ENCODE results near the gene DNASE1L3.

The DNASE1L3 gene

DNA sequence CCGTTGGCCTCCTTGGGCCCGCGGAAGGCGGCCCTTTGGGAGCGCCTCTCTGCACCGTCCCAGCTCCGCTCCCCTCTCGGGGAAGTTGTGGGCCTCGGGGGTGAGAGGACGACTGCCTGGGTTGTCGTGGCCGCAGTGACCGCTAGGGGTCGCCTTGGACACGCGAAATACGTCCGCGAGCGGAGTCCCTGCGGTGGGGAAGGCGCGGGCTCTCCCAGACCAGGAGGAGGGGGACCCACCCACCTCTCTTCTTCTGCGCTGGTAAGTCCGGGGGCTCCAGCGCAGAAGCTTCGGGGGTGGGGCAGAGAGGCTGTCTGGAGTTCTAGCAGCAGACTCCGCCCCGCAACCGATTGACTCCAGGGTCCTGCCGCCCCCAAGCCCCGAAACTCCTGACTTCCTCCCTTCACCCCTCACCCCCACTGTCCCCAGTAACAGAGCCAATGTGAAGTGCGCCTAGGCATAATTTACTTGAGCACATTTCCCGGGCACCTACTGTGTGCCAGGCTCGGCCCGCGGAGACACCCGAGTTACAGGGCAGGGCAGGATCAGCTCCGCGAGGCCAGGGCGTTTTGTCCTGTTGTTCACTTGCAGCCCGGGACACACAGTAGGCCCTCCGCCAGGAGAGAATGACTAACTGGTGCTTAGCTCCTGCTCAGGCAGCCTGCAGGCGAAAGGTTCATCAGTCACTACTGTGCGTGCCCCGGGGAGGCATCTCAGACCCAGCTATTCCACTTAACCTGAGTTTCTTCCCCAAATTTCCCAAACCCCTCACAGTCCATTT is 32.8 kb downstream of the DNASE1L3 start:
- DNase-seq (ENCODE audit: low spot score) = peak; percentile 91

DNA sequence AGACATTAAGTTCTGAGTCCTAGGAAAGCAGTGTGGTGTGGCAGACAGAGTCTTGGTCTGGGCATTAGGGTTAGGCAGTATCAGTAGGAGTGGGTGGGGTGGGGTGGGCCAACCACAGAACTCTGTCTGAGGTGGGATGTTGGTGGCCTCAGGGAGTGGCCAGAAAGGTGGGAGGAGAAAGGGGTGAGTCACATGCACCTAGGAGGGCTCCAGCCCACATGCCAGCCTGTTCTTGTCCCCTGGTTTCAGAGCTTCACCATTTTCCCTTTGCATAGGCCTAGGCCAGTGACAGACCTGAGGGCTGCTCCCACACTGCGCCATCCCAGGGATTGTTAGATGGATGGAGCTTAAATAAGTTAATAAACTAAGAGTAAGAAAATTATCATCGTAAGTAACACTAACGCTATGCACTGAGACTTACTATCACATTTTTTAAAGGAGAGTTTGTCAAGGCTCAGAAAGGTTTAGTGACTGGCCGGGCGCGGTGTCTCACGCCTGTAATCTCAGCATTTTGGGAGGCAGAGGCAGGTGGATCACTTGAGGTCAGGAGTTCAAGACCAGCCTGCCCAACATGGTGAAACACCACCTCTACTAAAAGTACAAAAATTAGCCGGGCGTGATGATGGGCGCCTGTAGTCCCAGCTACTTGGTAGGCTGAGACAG is 33.8 kb downstream of the DNASE1L3 start:
- no peak for DNase-seq (ENCODE audit: low spot score)

DNA sequence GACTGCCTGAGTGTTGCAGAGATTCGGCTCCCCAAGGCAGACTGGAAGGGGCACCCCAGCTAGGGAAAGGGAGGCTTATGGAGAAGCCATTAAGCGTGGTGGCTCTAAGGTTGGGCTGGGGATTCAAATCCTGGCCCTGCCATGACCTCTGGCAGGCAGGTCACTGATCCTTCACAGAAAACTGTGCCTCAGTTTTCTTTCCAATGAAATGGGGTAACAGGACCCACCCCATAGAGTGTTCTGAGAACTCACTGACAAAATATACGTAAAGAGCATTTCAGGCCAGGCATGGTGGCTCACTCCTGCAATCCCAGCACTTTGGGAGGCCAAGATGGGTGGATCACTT is 34.6 kb downstream of the DNASE1L3 start:
- DNase-seq (ENCODE audit: low spot score) = no peak

DNA sequence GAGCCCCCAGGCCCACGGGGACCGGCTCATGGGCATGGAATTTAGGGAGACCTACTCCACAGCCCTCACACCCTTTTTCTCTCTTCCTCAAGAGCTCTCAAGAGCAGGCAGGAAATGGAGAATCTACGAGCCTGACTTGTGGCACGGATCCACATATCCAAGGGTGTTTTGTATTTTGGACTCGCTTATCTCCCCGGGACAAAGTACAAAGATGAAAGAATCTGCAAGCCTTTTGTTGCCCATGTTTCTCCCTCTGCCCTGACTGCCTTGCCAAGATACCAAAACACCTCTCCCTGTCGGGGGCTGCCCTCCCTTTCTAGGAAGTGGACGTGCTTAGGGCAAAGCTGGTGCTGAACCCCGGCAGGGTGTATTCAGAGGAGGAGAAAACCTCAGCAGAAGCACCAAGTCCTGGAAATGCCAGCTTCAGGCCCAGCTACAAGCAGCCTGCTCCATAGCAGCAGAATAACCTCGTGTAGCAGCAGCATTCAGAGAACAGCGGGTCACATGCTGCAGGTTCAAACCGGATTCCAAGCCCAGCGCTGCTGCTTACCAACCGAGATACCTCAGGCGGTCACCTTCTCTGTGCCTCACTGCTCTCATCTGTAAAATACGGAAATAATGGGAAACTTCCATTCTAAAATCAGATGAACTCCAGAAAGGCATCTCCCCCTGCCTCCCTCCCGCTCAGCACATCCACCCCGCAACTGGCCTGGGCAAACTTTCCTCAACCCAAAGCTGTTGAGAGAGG is 35.2 kb downstream of the DNASE1L3 start:
- DNase-seq (ENCODE audit: low spot score) = no peak

DNA sequence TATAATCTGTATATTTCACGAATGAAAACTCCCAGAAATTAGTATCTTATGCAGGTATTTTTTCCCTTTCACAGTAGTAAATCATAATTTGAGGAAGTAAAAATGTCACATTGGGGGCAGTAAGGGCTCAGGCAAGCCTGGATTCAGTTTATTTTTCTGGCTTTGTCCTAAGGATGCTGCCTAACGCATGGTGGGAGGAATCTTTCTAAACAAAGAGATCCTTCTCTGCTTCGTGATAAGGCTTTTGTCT is 35.7 kb downstream of the DNASE1L3 start:
- no peak for DNase-seq (ENCODE audit: low spot score)

DNA sequence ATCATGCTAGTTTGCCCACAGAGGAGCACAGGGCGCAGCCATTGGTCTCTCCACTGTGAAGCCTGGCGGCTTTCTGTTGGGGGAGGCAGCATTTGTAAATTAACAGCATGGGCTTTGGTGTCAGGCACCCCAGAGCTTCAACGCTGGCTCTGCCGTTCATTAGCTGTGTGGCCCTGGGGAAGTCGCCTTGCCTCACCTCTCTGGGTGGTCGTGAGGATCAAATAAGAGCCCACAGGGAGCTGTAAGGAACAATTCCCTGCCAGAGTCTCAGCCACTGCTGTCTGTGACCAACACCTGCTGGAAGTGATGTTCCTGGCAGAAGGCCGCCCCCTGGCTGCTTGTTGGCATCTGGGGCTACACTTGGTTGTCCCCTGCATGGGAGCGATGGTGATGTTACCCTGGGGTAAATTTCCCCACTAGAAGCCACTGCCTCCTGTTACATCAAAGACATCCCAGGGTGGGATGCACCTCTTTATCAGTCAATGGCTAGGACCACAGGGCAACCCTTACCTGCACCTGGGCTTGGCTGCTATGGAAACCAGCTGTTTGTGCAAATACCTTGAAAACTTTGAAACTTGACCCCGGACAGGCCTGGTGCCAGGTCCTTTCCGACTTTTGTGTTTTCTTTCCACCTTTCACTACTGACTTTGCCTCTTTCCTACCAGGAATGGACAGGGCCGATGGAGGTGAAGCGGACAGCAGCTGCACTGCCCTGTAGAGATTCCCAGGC is 36.9 kb downstream of the DNASE1L3 start:
- DNase-seq (ENCODE audit: low spot score) = no peak

DNA sequence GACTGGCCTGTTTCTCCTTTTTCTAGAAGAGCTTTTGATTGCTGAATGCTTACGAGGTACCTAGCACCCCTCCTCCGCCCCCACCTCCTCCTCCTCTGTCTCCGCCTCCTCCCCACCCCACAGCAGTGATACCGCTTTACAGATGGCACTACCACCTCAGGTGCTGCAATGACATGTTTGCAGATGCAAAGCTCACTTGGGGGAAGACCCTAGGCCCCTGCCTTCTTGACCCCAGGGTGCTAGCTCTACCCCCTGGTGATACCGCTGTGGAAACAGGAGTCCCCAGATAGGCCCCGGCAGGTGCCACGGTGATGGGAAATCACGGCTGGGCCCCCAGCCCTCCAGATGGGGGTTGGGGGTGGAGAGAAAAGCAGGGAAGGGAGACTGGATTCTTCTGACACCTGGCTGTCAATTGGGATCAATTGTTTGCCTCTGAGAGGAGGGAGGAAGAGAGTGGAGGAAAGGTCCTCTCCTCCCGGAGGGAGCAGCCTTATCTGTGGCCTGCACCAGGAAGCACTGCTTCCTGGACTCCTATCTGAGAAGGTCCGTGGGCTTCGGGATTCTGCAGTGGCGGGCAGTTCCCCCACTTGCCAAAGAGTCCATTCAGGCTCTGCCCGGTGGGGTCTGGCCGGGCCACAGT is 37.6 kb downstream of the DNASE1L3 start:
- DNase-seq (ENCODE audit: low spot score) = no peak

DNA sequence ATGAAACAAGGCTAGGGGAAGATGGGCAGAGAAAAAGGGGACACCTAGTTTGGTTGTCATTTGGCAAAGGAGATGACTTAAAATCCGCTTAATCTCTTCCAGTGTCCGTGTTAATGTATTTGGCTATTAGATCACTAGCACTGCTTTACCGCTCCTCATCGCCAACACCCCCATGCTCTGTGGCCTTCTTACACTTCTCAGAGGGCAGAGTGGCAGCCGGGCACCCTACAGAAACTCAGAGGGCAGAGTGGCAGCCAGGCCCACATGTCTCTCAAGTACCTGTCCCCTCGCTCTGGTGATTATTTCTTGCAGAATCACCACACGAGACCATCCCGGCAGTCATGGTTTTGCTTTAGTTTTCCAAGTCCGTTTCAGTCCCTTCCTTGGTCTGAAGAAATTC is 39.6 kb downstream of the DNASE1L3 start:
- DNase-seq (ENCODE audit: low spot score) = no peak

DNA sequence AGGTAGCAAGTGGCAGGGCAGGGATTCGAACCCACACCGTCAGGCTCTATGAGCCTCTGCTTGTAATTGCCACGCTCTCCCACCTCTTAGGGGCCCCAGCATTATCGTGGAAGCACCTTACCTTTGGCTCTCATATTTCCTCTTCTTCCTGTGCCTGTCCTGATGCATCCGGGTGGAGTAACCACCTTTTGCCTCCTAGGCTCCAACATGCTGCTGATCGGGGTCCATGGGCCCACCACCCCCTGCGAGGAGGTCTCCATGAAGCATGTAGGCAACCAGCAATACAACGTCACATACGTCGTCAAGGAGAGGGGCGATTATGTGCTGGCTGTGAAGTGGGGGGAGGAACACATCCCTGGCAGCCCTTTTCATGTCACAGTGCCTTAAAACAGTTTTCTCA is 40.4 kb downstream of the DNASE1L3 start:
- no peak for DNase-seq (ENCODE audit: low spot score)

DNA sequence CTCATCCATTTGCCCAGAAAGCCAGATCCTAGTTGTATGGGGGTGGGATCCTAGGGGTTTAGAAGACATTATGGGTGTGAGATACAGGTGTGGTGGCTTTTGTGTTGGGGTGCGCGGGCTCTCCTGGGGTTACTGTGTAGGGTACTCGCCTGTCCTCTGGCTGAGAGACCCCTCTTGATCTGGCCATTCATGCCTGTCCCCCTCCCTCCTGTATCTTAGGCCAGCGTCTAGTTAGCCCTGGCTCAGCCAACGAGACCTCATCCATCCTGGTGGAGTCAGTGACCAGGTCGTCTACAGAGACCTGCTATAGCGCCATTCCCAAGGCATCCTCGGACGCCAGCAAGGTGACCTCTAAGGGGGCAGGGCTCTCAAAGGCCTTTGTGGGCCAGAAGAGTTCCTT is 41.4 kb downstream of the DNASE1L3 start:
- no peak for DNase-seq (ENCODE audit: low spot score)

DNA sequence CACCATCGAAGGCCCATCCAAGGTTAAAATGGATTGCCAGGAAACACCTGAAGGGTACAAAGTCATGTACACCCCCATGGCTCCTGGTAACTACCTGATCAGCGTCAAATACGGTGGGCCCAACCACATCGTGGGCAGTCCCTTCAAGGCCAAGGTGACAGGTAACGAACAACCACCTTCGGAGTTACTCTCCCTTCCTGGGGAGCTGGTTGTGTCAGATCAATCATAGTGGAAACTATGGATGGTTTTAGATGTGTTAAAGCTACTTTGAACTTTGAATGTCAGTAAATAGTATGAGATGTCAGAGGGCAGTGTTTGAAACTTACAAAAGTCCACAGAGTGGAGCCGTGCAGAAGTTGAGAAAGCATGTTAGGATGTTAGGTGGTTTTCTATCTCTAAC is 42.3 kb downstream of the DNASE1L3 start:
- DNase-seq (ENCODE audit: low spot score) = no peak

DNA sequence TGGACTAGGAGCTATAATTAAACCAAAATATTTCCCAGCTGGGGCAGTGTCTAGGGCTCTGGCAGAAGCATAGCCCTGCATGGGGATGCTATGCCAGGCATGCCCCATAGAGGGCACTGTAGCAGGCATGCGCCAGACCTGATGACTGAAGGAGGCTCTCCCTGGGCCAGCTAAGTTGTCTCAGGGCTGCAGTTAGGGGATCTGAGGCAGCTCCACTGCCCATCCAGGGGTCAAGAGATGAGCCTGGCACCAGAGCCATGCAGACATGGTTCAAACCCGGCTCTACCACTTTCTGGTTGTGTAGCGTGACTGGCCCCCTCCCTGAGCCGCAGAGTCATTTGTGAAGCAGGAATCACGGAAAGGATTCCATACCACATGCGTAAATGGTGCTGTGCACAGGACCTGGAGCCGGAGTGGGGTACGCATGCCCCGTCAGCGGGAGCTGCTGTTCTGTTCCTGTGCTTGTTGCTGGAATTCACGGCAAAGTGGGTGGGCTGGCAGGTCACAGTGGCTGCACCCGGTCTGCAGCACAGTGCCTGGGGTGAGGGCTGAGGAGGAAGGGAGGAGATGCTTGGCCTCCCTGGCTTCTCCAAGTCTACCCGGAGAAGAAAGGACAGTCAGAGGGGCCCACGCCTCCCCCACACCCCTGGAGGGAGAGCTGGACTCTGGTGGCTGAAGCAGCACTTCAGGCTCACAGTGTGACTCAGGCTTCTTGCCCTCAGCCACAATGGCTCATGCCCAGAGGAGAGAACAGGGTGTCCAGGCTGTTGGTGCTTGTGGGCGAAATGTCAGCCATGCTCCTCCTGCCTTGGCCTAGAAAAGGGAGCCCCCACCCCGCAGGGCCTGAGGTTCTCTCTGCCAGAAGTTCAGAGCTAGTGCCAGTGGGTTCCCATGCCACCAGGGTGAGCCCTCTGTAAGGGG is 43.1 kb downstream of the DNASE1L3 start:
- peak; percentile 94 for DNase-seq (ENCODE audit: low spot score)

DNA sequence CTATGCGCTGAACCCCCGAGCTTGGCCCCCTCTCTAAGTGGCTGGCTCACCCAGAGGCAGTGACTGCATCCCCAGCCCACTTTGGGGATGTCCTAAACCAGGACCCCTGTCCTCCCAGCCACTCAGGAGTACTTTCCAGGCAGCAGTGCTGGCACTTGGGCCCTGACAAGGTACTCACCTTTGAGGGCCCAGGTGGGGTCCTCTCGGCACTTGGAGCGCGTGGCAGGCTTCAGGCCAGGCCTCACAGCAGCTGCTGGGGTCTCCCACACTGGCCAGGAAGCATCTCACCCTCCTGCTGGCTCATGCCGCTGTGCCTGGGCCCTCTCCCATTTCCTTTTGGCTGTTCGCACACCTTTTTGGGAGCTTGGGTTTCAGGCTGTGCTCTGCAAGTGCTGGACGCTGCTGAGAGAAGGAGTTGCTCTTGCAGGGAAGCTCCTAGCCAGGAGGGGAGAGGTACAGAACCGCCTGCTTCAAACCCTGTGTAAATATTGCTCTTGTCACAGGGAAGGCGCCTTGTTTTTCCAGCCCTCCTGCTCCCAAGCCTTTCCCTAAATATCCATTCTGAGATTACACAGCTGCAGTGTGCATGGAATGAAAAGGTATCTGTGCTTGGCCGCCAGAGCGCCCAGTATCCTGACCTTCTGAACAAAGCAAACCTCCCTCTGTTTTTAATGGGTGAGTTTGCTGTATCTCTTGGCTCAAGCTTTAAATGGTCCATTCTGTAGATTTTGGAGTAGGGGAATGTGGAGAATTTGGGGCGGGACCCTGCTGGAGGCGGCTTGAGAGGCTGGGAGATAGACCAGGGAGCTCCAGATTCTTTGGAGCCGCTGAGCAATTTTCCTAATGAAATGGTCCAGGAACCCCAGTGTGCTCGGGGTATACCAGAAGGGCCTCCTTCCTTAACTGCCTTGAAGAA is 45.6 kb downstream of the DNASE1L3 start:
- DNase-seq (ENCODE audit: low spot score) = no peak

DNA sequence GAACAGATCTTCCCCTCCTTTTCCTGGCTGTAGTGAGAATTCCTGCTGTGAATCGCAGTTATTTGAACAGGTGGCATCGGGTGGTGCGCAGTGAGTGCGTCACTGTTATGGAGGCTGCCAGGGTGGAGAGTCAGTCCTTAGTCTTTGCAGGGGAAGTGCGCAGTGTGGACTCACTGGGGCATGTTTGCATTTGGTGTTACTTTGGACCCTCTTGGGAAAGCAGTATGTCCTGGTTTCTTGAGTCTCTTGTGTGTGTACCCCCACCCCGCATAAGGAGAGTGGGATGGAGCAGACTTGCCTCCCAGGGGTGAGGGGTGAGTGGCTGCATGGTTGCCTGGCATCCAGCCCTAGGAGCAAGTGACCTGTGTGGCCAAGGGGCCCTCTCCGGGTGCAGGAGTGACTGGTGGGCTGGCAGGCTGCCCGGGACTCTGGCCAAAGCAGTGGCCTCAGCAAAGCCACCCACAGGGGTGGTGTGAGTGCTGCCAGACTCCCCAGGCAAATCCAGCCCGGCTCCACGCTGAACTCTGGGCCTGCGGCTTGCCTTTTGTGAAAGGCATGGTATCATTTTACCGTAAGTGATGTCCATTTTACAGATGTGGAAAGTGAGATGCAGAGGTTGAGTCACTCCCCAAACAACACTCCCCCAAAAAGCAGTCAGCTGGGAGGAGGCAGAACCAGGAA is 46.4 kb downstream of the DNASE1L3 start:
- peak; percentile 25 for DNase-seq (ENCODE audit: low spot score)

DNA sequence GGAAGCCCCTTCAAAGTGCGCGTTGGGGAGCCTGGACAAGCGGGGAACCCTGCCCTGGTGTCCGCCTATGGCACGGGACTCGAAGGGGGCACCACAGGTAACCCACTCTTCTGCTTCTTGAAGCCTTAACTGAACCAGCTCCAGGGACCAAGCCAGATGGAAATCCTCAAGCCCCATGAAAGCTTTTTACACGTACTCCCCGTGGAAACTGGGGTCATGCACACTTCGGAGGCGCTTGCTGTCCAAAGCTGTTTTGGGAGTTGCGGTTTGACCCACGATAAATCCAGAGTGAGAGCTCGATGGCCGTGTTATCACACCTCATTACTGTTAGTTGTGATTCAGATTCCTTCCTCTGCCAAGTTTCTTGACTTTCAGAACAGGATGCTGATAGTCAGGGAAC is 47.5 kb downstream of the DNASE1L3 start:
- DNase-seq (ENCODE audit: low spot score) = no peak

DNA sequence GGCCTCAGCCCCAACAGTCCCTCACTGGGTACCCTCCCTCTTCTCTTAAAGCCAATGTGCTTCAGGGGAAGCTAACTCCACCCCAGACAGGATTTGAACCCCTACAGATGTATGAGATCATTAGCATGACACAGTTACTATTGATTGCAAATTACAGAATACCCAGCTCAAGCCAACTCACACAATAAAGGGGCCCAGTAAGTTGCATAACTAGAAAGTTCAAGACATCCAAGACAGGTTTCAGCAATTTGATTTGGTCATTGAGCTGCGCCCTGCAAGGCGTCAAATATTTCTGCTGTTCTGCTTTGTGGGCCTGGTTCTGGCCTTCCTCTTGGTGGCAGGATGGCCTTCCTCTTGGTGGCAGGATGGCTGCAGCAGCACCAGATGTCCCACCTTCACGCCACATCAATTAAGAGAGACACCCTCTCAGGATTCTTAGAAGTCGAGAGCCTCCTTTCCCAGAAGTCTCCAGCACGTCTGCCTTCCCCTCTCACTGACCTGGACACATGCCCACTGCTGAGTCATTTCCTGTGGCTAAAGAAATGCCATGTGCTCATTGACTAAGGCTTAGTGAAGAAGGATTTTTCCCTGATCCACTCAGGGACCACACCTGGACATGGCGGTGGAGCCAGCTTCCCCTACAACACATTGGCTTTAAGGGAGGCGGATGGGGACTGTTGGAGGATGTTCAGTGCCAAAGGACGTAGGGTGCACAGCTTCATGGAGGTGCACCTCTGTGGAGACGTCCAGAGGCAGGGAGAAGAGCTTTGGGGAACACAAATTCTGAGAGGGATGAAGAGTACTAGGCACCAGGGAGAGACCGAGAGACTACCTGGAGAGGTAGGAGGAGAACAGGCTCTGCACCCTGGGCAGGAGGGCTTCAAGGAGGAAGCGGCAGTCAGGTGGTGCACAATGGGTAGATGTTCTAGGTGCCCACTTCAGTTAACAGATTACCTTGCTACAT is 49.1 kb downstream of the DNASE1L3 start:
- peak; percentile 86 for DNase-seq (ENCODE audit: low spot score)

DNA sequence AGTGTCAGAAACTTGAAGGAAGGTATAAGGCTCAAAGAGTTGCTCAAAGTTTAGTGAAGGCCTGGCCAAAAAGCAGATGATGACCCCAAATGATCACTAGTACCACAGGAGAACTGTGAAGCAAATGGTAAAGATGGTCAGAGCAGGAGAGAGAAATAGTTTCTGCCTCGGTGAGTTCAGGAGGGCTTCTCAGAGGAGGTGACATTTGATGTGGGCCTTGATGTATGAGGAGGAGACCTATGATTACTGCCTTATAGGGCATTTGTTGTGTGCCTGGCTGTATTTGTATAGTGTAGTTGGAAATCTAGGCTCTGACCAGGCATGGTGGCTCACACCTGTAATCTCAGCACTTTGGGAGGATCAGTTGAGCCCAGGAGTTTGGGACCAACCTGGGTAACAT is 50.4 kb downstream of the DNASE1L3 start:
- no peak for DNase-seq (ENCODE audit: low spot score)

DNA sequence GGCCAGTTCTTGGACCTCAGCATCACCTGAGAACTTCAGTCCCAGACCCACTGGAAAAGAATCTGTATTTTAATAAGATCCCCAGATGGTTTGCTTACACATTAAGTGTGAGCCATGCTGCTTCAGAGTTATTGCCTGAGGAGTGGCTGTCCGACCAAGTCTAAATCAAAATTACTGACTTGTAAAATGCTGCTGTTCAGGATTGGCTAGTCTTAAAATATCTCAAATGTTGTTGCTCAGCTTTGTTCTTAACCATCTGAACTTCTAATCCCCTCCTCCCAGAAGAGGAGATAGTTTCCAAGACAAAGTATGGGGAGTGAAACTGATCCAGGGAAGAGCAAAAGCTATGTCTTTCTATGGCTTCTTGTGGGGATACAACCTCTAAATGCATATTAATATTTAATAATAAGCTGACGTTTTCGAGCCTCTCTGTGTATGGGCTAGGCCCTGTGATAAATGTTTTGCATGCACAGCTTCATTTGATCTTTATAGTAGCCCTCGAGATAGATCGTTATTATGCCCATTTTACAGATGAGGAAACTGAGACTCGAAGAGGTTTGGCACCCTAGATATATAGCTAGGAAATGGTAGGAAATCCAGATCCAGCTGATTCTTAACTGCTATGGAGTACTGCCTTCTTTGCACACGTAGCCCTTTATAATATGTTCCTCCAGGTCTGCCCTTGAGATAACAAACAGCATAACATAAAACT is 52.2 kb downstream of the DNASE1L3 start:
- no peak for DNase-seq (ENCODE audit: low spot score)

All from AG20443 (cell line).